GM12878 (cell line): ENCODE measurements around the gene PSMC3IP. TPM values are rescaled to one million over a fixed set of nuclear protein-coding genes. Genes with fewer than 3 reads are reported as not detected.
A peak's percentile ranks its signal among the peaks of the same experiment; 100 is the strongest.

Experiments used
- BMI1 ChIP-seq: fragments of 450-650 bp; IDR thresholded peaks from 2 replicates; pipeline ENCODE4 v1.6.1; 2016; ENCODE audit warnings: mild to moderate bottlenecking, moderate library complexity, borderline replicate concordance
- CTCF ChIP-seq, 3 experiments: IDR thresholded peaks in 2 of 3; conservative IDR thresholded peaks in 1 of 3; 2 replicates each; pipeline ENCODE4 v1.5.1; 2011; ENCODE audit warnings: low read depth in 3 of 3, low read length in 3 of 3, mild to moderate bottlenecking in 3 of 3, control low read depth in 2 of 3, moderate library complexity in 2 of 3, inconsistent platforms in 1 of 3, mixed read lengths in 1 of 3; ENCODE audit not compliant: control insufficient read depth in 2 of 3, insufficient read depth in 1 of 3; ENCODE audit errors: extremely low read depth in 1 of 3
- E2F8 ChIP-seq: fragments of 450-650 bp; IDR thresholded peaks from 2 replicates; pipeline ENCODE4 v1.6.1; 2018; ENCODE audit warnings: mild to moderate bottlenecking, low read depth, moderate library complexity; ENCODE audit not compliant: partially characterized antibody
- ELK1 ChIP-seq: IDR thresholded peaks from 2 replicates; pipeline ENCODE4 v1.6.1; 2012; ENCODE audit warnings: low read depth, low read length, improper control_type of control experiment
- ESRRA ChIP-seq: IDR thresholded peaks from 2 replicates; pipeline ENCODE4 v1.6.1; 2012; ENCODE audit warnings: mild to moderate bottlenecking, low read length, improper control_type of control experiment
- IRF5 ChIP-seq: fragments of 450-650 bp; IDR thresholded peaks from 2 replicates; pipeline ENCODE4 v1.6.1; 2017; ENCODE audit warnings: borderline replicate concordance
- JUND ChIP-seq: IDR thresholded peaks from 2 replicates; pipeline ENCODE4 v1.6.1; 2012; ENCODE audit warnings: low read depth, mild to moderate bottlenecking, low read length, improper control_type of control experiment, moderate library complexity
- KLF5 ChIP-seq: fragments of 450-650 bp; IDR thresholded peaks from 2 replicates; pipeline ENCODE4 v1.6.1; 2014; ENCODE audit warnings: mild to moderate bottlenecking; ENCODE audit not compliant: partially characterized antibody
- MLLT1 ChIP-seq: fragments of 450-650 bp; IDR thresholded peaks from 2 replicates; pipeline ENCODE4 v1.6.1; 2016; ENCODE audit warnings: mild to moderate bottlenecking
- POLR2A ChIP-seq: IDR thresholded peaks from 2 replicates; pipeline ENCODE4 v1.6.1; 2011; ENCODE audit warnings: low read depth, mild to moderate bottlenecking, low read length
- SMAD1 ChIP-seq: fragments of 450-650 bp; IDR thresholded peaks from 2 replicates; pipeline ENCODE4 v1.6.1; 2018; ENCODE audit warnings: mild to moderate bottlenecking, low read depth; ENCODE audit not compliant: partially characterized antibody
- ZBED1 ChIP-seq: IDR thresholded peaks from 2 replicates; pipeline ENCODE4 v1.6.1; 2016; ENCODE audit warnings: borderline replicate concordance
- ZNF217 ChIP-seq: fragments of 450-650 bp; IDR thresholded peaks from 2 replicates; pipeline ENCODE4 v1.6.1; 2017; ENCODE audit warnings: antibody characterized with exemption, mild to moderate bottlenecking
- ZNF687 ChIP-seq: fragments of 450-650 bp; IDR thresholded peaks from 2 replicates; pipeline ENCODE4 v1.6.1; 2017; ENCODE audit warnings: mild to moderate bottlenecking, moderate library complexity
- polyA plus RNA-seq, 11 experiments: library from polyadenylated mRNA; depleted of rRNA in 4 of 11; unstranded in 6 of 11; stranded (reverse) in 5 of 11; fragments of >200 nt; fragmentation: Nextera tagmentation in 4 of 11; fragmentation: Illumina TruSeq in 1 of 11; extraction: Ambion mirVana in 4 of 11; extraction: Trizol in 1 of 11; gene quantifications; 1 replicate in 1 of 11; 2 replicates in 10 of 11; pipeline versions ENCODE4 v1.2.1 to v1.2.3, GENCODE V29; 2011 to 2016; ENCODE audit warnings: inconsistent platforms in 2 of 11, missing spikeins in 2 of 11, low read depth in 1 of 11
- total RNA-seq, 4 experiments: library from RNA; depleted of rRNA in 3 of 4; stranded (reverse); fragments of >200 nt in 3 of 4; fragmentation: Illumina TruSeq in 1 of 4; extraction: Trizol in 1 of 4; gene quantifications; 2 replicates each; pipeline versions ENCODE4 v1.2.1 to v1.2.3, GENCODE V29; 2013 to 2021

Gene PSMC3IP
- total and polyA plus RNA-seq, 10 of the 15 experiments (the other 5 are each of a cell fraction or from before 2014, with no cell fraction given), result 6.8 to 34.5 (median 17.7) TPM

GRCh38 chr17:42536048-42536371 is 41.5 kb downstream of the PSMC3IP start, which contains the start of gene NAGLU (continued):
- TF ChIP-seq IRF5 (no peak), POLR2A (peak; percentile 73), MLLT1 (no peak), ZNF687 (no peak), E2F8 (no peak), ESRRA (no peak), ELK1 (no peak), ZNF217 (0 out of 2 replicates have a peak, but pooled peaks have one; percentile 66), ZBED1 (no peak), BMI1 (no peak), JUND (no peak), KLF5 (no peak), CTCF (IDR thresholded peaks at IDR 0.05 in 2 of 3, conservative IDR thresholded peaks at IDR 0.05 in 1 of 3; ENCODE audit: control insufficient read depth in 2 of 3, extremely low read depth in 1 of 3, insufficient read depth in 1 of 3, low read depth in 3 of 3, low read length in 3 of 3) (no peak), SMAD1 (peak; percentile 12)
